CD4-positive, alpha-beta T cell treated with Interleukin-6 for 4 hours (primary cell): ENCODE results near the gene FHIT.

Source experiments
- DNase-seq: peaks from one replicate; pipeline ENCODE4 v3.0.0-alpha.2; 2020; ENCODE audit warnings: mixed read lengths

Gene FHIT

GRCh38 chr3:61251174-61251972 is at the start of gene FHIT:
FHIT (minus strand) TSS chr3:61251452.
- DNase-seq, result peak; percentile 93

DNA sequence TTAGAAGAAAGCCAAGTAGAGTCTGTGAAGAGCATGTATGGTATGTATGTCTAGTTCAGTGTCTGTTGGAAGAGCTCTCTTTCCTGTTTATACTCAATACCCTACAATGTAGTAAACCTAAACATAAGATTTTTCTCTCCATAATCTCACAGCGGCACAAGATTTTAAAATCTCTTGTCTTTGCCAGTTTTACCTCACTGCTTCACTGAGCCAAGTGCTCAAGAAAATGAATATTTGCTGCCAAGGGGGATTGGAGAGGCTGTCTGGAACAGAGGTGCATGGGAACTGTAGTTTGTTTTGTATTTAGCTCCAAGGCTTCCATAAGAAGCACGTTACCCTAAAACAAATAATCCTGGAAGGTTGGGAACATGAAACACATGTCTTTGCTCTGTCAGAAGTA is 49.5 kb upstream of the FHIT start:
- no peak for DNase-seq

DNA sequence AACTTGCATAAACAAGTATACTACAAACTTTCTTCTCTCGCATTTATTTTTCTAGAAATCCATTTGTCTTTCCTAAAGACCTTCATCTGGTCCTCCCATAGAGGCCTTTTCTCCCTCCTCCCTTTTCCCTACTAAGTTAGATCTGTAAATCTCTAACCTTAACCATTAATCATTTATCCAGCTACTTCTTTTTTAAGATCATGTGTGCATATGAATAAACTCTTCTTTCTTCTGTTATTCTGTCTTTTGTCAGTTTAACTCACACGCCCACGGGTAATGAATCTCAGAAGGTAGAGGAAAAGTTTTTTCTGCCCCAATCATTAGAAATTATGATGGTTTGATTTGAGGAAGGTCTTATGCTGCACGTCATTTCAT is 48.7 kb upstream of the FHIT start:
- DNase-seq, result no peak

DNA sequence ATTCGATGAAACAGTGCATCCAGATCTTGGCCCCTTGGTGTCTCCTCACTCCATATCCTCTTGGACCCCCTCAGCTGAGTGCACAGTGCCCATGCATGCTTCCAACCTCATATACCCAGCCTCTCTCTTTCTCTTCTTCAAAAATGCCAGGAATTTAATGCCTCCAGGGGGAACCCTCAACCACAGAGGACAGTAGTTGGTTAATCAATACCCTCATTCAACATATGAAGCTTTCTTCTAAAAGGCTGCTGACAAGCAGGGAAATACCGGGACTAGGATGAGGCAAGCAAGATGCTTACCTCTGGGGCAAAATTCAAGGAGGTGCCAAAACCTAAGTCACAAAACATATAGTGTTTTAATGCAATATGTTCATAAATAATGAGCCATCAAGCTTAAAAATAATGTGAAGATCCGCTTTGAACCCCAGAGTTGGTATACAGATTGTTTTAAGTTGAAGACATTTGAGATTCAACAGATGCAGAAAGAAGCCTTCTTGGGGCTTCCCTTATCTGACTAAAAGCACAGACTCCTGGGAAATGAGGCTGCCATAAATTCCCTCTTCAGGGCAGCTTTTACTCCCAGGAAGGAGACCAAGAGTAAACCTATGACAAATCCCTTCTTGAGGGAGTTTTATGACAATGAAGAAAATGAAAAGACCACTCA is 48.2 kb upstream of the FHIT start:
- DNase-seq, result no peak

GRCh38 chr3:61297821-61298220 is 46.6 kb upstream of the FHIT start:
- no peak for DNase-seq

DNA sequence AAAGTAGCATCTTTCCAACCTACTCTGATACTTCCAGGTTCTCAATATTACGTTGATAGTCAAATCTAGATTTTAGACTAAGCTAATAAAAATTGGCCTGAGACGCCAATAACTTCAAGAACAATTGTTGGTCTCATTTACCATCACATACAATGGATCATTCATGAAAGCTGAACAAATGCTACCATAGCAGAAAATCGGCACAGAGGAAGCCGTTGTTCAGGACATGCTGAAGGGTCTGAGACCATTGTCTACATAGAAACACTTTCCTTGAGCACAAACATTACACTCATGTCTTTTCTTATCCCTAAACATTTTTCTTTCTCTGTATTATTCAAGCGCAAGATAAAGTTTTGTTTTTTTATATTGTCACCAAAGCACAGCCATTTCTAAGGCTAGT is 37.2 kb upstream of the FHIT start:
- no peak for DNase-seq

DNA sequence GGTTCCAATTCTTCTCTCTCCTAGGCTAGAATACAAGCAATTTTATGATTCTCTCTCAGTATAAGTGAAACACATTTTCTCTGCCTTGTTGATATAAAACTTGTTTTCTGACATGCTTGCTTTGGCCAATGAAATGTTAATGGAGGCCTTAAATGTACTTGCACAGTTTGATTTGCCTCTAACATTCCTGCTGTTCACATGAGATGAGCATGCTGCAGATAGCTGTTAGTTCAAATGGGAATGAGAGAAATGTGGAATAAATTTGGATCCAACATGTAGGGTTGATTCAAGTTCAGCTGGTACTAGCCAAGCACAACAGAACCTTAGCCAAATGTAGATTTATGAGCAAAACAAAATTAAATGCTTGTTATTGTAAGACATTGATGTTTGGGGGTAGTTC is 32.6 kb upstream of the FHIT start:
- no peak for DNase-seq

DNA sequence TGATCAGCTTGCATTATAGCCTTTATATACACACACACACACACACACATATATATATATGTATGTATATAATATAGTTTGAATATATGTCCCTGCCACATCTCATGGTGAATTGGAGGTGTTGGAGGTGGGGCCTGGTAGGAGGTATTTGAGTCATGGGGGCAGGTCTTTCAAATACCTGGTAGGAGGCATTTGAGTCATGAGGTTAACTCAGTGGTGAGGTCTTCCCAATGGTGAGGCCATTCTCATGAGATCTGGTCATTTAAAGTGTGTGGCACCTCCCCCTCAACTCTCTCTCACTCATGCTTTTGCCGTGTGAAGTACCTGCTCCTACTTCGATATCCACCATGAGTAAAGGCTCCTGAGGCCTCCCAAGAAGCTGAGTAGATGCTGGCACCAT is 27.5 kb upstream of the FHIT start:
- DNase-seq, result no peak

DNA sequence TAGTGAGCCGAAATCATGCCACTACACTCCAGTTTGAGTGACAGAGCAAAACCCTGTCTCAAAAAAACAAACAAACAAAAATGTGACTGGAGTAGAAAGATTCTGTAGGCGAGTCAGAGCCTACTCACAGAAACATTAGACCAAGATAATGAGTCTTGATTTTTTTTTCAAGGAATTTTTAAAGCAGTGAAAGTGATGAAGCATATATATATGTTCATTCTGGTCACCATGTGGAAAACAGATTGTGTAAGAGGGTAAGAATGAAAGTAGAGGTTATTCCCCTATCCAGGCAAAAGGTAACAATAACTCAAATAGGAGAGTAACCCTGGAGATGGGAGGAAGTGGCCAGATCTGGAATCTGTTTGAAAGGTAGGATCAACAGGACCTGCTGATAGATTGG is 26.2 kb upstream of the FHIT start:
- DNase-seq, result no peak

DNA sequence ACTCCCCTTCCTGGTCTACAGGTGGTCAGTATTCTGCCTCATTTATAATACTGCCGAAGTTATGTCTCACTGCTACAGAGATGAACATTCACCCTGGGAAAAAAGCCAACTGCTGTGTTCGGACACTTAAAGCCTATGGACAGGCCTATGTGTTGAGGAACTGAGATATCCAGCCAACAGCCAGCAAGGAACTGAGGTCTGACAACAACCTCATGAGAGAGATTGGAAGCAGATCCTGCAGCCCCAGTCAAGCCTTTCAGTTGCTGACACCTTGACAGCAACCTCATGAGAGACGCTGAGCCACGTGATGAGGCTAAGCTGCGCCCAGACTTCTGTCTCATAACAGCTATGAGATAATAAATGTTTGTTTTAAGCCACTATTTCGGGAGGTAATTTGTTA is 18.2 kb upstream of the FHIT start:
- no peak for DNase-seq

- DNase-seq, result no peak
These were observed 17.4 kb upstream of the FHIT start for GRCh38 chr3:61268644-61269043.

GRCh38 chr3:61264281-61264680 is 13.0 kb upstream of the FHIT start:
- no peak for DNase-seq

DNA sequence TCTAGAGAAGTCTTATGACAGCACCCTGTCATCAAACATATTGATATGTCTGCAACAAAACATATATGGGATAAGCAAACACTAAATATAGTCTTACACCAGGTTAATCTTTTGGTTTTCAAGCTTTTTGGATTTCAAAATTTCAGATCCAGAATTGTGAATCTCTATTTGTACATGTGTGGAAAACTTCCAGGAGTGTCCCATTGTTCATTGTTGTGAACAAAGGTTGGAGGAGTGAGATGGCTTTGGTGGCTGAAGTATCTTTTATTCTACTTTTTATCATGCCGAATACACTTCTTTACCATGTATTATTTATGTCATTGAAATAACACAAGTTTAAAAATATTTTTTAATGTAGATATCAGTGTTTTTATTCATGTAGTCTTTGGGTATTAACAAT is 5.9 kb upstream of the FHIT start:
- no peak for DNase-seq

- no peak for DNase-seq
These were observed 2.5 kb upstream of the FHIT start for GRCh38 chr3:61253756-61254155.

- DNase-seq, result no peak
These were observed 1.6 kb upstream of the FHIT start for GRCh38 chr3:61252836-61253235.

DNA sequence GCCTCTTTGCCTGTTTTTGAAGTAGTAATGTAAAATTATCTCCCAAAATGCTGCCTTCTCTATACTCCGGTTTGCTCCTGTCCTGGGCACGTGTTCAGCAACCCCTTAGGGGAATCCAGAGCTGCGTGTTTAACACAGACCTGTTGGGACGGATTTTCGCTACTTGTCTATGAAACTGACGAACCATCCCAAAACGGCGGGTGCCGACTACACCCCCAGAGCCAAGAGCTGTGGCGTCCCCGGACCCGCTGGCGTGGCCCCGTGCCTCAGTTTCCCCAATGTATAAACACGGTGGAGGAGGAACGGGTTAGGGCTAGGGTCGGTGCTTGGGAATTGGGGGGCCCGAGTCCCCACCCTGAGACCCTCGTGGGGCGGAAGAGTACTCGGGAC is 473 bp downstream of the FHIT start:
- DNase-seq, result peak; percentile 12

DNA sequence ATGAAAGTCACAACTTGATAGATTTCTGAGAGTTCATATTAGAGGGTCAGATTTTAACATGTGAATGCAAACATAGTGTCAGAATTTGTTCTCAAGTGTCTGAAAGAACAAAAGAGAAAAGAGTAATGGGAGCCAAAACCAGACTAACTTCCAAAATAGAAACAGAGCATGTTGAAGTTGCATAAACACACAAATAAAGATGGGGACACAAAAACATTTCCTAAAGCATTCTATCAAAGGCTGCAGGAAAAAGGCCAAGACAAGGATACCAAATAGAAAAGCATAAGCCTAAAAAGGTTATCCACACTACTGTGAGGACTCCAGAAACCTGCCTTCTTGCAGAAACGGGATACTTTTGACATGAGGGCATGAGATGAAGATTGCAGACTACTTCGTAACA is 2.8 kb downstream of the FHIT start:
- no peak for DNase-seq

DNA sequence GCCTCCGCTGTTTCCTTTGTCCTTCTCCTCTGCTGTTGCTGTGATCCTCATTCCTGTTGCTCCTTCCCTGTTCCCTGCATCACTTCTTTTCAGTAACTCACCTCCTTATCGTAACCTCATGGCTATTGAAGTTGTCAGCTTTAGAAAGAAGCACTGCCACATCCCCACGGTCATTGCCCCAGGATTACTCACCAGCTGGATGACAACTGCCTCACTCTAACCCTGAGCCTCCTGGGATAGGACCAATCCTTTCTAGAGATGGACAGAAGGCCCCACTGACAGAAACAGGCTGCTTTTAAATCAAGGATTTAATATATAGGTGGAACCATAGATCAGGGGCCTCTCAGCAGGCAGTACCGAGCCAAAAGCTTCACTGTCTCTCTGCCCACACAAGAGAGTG is 4.1 kb downstream of the FHIT start:
- no peak for DNase-seq

GRCh38 chr3:61239871-61240270 is 11.4 kb downstream of the FHIT start:
- no peak for DNase-seq

DNA sequence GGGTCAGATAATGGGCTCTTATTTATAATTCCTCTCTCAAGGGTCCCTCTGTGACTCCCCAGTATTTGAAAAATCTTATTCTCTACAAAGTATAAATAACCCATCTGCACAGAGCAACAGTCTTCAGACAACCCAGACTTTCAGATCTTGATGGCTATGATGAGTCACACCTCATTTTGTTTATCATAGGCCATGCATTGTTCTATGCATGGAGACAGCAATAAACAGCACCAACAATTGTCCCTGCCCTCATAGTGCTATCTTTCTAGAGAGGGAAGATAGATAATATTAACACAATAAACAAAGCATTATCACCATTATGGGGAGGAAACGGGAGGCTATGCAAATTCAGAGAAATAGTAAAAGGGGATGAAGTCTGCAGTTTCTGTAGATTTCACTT is 13.4 kb downstream of the FHIT start:
- no peak for DNase-seq

DNA sequence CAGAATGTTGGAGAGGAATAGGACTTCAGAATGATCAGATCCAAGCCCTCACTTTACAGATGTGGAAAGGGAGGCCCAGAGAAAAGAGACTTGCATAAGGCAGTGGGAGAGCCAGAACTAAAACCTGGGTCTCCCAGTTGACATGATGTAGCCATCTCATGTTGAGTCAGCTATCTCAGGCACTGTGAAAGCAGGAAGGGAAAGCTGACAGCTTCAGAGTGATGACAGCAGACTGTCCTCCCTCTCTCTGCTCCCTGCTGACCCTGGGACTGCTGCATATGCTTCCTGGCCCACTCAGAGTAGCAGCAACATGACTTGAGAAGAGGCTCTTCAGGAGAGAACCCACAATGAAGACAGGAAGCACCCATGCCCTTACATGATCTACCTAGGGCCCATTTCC is 14.7 kb downstream of the FHIT start:
- DNase-seq, result no peak

DNA sequence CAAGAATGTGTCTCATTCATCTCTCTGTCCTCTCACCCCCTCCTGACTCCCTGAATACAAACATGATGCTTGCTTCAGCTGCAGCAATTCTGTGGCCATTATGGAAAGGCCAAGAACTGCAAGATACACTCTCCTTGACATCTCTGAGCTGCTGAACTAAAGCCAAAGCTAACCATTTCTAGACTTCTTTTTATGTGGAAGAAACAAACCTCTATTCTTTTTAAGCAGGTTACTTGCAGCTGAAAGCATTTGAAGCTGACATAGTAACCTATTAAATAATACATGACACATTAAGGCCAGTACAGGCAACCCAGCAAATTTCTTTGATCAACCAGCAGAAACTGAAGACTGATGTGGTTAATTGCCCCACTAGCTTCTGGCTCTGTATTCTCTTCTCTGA is 17.5 kb downstream of the FHIT start:
- DNase-seq, result no peak

- no peak for DNase-seq
These were observed 19.6 kb downstream of the FHIT start for GRCh38 chr3:61231693-61232092.

- no peak for DNase-seq
These were observed 23.5 kb downstream of the FHIT start for GRCh38 chr3:61227799-61228198.

- no peak for DNase-seq
These were observed 25.0 kb downstream of the FHIT start for GRCh38 chr3:61226166-61226686.
